Right lobe of liver (tissue), 4 donors: ENCODE data around the gene POU2F3.

Experiments used
- CTCF ChIP-seq, 4 donors: fragments of 200-600 bp in 3 of 4; fragments of 450-650 bp in 1 of 4; IDR thresholded peaks; one replicate each; pipeline versions ENCODE4 v1.5.1 to v1.8.0; 2016 to 2022; ENCODE audit warnings: antibody characterized with exemption in 4 of 4, mild to moderate bottlenecking in 2 of 4
- POLR2A ChIP-seq: fragments of 450-650 bp; IDR thresholded peaks from one replicate; pipeline ENCODE4 v1.6.1; 2017; ENCODE audit warnings: antibody characterized with exemption, mild to moderate bottlenecking
- donor health status: DM: no; HTN: no; CAD: no.
- donor health status: DM: no; HTN: no; CAD: no.
- donor health status: DM: no; HTN: yes; CAD: no.

DNA sequence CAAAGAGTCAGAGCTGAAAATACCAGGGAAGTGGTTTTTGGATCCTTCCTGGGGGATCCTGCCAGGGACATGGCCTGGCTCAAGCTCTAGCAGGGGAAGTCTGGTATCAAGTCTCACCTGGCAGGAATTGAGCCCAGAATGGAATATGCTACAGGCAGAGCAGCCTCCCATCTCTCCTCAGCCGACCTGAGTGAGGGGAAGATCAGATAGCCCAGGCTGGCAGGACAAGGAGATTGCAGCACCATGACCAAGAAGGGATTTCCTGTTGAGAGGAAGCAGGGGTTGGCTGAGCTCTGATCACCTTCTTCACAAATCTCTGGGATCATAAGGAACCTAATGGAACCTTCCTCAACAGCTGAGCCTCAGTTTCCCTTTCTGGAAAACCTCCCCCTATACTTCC lies 16.1 kb upstream of the POU2F3 start:
- TF ChIP-seq POLR2A (no peak), CTCF (IDR thresholded peaks at IDR 0.05) (no peak)
